ENCODE measurements around the gene SPRED1.

DNA sequence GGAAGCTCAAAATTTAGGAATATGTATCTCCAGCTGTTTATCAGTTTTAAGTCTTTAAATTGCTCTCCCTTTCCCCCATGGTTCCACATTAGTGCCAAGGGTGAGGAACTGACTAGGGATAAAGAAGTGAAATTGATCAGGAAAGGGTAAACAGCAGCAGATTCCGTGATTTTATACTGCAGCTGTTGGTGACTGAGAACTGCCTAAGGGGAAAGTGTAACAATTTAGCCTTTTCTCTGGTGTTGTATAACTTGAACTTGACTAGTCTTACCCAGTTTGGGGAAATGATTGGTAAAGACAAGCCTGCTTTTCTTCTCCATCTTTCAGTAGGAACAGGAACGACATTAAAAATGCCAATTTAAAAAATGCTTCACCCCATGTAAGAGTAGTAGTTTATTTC, 5.0 kb downstream of the SPRED1 start:
- TF ChIP-seq, protein P1, sequence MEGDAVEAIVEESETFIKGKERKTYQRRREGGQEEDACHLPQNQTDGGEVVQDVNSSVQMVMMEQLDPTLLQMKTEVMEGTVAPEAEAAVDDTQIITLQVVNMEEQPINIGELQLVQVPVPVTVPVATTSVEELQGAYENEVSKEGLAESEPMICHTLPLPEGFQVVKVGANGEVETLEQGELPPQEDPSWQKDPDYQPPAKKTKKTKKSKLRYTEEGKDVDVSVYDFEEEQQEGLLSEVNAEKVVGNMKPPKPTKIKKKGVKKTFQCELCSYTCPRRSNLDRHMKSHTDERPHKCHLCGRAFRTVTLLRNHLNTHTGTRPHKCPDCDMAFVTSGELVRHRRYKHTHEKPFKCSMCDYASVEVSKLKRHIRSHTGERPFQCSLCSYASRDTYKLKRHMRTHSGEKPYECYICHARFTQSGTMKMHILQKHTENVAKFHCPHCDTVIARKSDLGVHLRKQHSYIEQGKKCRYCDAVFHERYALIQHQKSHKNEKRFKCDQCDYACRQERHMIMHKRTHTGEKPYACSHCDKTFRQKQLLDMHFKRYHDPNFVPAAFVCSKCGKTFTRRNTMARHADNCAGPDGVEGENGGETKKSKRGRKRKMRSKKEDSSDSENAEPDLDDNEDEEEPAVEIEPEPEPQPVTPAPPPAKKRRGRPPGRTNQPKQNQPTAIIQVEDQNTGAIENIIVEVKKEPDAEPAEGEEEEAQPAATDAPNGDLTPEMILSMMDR (IDR thresholded peaks at IDR 0.05) = no peak
- no peak for TF ChIP-seq POLR2A (IDR thresholded peaks at IDR 0.05)
